ENCODE data around the gene PTGES3L.

Gene PTGES3L

GRCh38 chr17:42979511-42980273, at the start of gene PTGES3L:
PTGES3L (minus strand) TSS chr17:42980080; CDS start chr17:42980053, 27 bp downstream.
- DNase-seq (ENCODE audit: low read depth) = peak; percentile 22

DNA sequence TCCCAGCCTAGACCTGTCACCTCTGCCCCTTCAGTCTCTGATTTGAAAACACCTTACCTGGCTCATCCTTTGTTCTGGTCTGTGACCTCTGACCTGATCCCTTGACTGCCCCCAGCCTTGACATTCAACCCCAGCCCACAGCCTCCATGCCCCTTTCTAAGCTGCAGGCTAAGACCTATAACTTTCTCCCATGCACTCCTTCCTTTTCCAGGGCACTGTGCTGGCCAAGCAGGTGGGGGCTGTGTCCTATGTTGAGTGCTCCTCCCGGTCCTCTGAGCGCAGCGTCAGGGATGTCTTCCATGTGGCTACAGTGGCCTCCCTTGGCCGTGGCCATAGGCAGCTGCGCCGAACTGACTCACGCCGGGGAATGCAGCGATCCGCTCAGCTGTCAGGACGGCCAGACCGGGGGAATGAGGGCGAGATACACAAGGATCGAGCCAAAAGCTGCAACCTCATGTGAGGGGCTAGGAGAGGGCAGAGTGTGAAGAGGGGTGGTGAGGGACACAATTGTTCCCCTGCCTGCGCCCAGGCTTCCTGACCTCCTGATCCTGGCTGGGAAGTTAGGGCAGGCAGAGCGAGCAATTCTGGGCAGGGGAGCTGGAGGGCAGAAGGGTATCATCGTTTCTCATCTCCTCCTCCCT, 48.5 kb upstream of the PTGES3L start:
- DNase-seq (ENCODE audit: low read depth) = no peak

DNA sequence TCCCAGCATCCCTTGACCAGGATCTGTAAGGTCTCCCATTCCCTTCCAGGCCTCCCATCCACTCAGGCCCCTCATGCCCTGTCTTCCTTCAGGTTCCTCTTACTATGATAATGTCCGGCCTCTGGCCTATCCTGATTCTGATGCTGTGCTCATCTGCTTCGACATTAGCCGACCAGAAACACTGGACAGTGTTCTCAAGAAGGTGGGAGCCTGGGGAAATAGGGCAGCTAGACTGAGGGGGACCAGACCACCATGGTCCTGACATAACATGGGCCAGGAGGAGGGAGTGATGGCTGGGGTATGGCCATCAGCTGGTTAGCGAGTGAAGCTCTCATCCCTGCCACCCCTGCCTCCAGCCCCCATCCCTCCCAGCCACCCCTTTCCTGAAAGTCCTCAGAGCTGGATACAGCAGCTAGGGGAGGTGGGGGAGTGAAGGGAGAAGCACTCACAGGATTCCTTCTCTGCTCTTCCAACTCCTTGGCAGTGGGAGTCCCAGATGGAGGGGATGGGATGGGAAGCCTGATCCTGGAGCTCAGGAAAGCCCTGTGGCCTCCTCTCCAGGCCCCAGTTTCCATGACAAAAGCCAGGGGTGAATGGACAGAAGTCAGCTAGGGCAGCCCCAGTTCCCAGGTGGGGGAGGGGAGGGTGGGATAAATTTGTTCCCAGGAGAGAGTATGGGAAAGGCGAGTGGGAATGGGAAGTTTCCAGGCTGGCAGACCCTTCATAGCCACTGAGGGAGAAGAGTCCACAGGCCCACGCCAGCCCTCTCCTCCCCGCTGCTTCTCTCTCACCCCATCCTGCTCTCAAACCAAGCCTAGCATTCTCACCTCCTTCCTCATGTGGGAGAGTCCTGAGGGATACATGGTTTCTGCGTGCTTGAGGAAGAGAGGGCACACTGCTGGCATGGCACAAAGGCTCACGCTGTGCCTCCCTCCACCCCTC, 47.5 kb upstream of the PTGES3L start:
- DNase-seq (ENCODE audit: low read depth) = no peak

DNA sequence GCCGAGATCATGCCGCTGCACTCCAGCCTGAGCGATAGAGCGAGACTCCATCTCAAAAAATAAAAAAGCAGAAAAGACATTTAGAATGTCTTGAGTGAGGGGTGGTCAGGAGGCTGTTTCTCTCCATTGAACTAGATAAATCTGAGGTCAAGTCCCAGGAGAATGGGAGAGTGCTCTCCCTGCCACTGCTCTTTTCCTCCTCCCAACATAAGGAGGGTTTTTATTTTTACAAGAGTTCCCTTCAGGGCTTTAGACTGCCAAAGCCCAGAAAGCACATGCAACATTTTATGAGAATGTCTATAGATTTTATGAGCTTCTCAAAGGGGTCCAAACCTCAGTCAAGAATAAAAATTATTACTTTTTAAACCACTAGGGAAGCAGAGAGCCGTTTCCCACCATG, 46.7 kb upstream of the PTGES3L start:
- DNase-seq (ENCODE audit: low read depth) = no peak

GRCh38 chr17:43025766-43026537, 46.1 kb upstream of the PTGES3L start:
- no peak for DNase-seq (ENCODE audit: low read depth)

- no peak for DNase-seq (ENCODE audit: low read depth)
These were observed 45.4 kb upstream of the PTGES3L start for GRCh38 chr17:43025290-43025657.

DNA sequence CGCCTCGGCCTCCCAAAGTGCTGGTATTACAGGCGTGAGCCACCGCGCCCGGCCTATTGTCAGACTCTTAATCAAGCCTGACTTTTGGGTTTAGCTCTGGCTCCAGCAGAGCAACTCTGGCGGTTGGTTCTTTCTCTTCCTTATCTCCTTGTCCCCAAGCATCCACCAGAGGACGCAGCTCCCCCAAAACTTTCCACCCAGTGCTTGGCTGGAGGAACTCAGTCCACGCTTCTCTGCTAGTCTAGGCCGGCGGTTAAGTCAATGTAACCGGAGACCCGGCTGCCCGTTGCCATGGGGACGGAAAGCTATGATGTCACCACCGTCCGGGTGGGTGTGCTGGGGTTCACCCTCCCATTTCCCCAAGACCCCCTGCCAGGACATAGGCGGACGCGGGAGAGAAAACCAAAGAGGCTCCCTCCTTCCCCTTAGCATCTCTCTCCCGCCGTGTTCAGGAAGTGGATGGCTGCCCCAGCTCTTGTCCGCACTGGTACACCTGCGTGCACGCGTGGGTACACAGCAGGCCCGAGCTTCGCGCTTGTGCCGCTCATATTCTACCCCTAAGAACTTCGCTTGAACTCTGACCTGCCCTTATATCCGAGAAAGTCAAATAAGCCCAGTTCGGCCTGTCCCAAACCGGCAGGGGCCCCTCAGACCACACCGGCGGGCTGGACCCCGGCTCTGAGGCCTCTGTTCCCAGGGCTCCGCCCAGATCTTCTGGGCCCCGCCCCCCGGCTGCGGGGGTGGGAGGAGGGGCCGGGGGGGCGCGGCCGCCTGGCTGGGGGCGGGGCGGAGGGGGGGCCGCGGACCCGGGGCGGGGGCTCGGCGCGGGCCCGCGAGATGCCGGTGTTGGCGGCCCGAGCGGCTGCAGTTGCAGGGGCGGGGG, 44.8 kb upstream of the PTGES3L start, which contains the start of gene RND2:
Gene RND2 (plus strand): TSS at position 825 of the 883 bp plus-strand sequence. CDS start 117 bp downstream, outside the sequence.
- peak; percentile 71 for DNase-seq (ENCODE audit: low read depth)

DNA sequence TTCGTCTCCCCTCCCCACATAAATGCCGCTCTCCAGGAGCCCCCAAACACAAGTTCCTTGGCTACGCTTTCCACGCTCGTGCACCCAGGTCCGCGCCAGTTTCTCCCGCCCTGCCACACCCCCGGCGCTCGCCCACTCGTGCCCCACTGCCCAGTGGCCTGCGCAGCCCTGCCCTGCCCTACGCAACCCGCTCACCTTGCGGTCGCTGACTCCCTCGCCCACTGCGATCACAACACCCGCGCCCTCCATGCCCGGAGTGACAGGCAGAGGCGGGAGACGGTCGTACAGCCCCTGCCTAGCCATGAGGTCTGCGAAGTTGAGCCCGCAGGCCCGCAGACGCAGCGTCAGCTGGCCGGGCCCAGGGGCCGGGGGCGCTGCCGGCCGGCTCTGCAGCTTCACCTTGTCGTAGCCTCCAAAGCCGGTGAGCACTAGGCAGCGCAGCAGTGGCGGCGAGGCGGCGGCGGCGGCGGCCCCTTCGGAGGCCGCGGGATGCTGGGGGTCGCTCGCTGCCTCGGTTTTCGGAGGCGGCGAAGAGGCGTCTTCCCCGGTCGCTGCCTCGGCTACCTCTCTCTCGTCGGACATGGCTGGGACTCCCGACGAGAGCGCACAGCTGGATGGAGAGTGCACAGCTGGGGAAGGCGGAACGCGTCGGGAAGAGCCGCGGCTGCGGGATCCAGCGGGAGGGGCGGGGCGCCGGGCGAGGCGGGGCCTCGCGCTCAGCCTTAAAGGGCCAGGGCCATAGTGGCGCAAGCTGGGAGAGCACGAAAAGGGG, 42.0 kb upstream of the PTGES3L start, which contains the start of gene VAT1:
Gene VAT1 (minus strand): TSS at position 645 of the 772 bp plus-strand sequence. CDS start 63 bp downstream, at position 582.
- peak; percentile 53 for DNase-seq (ENCODE audit: low read depth)

GRCh38 chr17:43020789-43021740, 41.2 kb upstream of the PTGES3L start:
- no peak for DNase-seq (ENCODE audit: low read depth)

DNA sequence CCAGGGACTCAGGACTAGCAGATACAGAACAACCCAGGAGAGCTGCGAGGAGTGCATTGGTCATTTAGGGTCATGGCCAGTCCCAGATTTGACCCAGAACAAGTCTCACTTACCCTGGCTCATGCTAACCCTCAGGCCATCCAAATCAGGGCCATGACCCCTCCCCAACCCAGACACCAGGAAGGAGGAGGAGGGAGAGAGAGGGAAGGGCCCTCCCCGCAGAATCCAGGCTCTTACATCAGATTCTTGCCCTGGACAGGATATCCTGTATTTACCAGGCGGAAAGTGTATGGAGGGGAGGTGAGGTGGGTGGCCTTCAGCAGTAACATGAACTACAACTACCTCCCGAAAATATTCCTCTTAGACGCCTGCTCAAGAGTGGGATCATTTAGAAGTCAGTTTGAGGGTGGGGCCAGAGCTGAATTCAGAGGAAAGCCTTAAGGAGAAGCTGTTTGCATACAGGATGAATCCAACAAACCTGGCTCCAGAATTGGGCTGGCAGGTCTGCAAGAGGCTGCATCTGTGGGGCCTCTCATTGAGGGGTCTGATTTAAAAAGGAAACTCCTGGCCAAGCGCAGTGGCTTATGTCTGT, 40.2 kb upstream of the PTGES3L start:
- DNase-seq (ENCODE audit: low read depth) = no peak

DNA sequence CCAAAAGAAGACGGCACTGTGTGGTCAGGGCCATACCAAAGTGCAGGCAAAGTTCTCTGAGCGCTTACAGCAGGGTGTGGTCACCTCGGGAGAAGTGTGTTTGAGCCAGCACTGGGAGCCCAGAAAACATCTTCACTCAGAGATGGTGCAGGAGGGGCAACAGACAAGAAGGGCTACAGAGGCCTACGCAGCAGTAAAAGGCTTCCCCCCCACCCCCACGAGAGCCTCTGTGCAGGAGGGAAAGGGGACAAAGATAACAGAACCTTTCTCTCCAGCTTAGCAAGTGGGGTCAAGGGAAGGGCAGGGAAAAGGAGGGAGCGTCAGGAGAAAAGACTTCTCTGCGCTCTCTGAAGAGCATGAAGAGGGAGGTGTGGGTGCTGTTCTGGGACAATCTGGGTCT, 39.5 kb upstream of the PTGES3L start:
- DNase-seq (ENCODE audit: low read depth) = no peak

GRCh38 chr17:43018932-43019331, 39.1 kb upstream of the PTGES3L start:
- DNase-seq (ENCODE audit: low read depth) = no peak

DNA sequence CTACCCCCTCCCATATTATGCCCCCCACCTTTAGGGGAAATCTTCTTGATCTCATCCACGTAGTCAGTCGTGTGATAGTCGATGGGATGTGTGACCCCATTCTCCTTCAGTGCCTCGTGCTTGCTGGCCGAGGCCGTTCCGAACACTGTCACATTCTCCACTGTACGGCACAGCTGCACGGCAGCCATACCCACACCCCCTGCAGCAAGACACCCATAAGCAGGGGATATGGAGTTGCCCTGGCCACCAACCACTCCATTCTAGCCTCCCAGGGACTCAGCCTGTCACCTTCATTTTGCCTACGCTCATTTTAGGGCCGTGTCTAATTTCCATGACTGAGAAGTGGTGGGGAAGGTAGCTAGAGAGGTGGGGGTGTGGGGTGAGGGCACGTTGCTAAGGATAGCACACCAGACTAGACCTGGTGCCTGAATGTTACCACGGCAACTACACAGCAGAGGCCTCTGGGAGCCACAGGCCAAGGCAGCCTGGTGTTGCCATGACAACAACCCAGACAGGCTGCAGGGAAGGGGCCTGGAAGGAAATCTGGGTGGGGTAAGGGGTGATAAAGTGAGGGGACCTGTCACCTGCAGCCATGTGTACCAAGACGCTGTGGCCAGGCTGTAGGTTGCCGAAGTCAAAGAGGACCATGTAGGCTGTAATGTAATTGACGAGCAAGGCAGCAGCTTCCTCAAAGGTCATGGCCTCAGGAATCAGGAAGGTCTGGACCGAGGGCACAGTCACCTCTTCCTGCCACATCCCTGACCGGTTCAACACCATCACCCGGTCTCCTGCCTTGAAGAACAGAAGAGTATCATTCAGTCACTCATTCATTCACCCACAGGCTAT, 38.4 kb upstream of the PTGES3L start:
- no peak for DNase-seq (ENCODE audit: low read depth)

DNA sequence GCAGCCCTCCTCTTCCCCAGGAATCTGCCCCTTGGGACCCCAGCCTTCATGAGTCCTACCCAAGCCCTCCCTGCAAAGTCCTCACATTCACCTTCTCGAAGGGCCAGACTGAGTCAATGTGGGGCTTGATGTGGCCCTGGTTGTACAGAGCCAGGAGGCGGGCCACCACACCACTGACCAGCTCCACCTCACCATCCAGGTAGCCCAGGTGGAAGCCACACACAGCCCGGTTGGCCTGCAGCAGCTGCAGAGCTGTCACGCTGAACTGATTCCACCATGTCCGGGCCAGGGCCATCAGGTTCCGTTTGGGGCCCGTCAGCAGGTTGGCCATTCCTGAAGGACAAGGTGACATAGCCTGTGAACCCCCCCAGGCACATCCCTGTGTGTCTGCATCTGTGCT, 36.3 kb upstream of the PTGES3L start:
- DNase-seq (ENCODE audit: low read depth) = no peak

GRCh38 chr17:43015579-43015978, 35.7 kb upstream of the PTGES3L start:
- DNase-seq (ENCODE audit: low read depth) = no peak

DNA sequence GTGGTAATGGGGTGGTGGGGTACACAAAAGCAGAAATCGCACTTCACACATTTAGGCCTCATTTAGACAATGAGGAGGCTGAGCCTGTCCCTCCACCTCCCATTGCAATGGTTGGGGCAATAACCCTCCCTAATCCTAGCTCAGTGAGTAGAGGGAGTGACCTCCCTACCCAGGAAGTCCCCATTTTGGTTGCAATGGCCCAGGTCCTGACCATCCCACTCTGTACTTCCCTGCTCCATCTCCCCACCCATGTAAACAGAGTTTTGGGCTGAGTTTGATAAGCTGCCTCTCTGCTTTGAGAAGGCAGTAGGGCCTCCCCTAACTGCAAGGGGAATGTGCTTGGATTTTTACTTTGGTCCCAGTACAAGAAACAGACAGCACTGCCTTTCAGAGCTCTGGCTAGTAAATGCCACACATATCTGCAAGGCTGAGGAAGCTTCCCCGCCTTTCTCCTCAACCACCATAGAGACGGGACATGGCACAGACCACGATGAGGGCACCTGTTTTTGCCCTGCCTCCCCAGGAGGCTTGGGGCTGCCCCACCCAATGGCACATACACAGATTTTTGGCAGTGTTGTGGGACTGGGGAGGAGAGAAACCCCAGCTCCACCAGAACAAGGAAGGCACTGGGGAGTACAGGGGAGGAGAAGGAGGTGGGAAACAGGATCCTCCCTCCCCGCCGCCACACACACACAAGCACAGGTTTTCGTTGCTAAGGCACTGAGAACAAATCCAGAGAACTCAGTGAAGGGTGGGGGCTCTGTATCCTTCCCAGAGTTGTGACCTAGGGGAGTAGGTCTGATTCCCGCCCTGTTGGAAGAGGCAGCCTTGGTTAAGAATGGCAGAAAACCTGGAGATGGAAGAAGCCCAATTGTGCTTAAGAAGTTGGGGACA, 35.0 kb upstream of the PTGES3L start:
- DNase-seq (ENCODE audit: low read depth) = no peak
